ENCODE measurements around the gene VEGFB.

The VEGFB gene

DNA sequence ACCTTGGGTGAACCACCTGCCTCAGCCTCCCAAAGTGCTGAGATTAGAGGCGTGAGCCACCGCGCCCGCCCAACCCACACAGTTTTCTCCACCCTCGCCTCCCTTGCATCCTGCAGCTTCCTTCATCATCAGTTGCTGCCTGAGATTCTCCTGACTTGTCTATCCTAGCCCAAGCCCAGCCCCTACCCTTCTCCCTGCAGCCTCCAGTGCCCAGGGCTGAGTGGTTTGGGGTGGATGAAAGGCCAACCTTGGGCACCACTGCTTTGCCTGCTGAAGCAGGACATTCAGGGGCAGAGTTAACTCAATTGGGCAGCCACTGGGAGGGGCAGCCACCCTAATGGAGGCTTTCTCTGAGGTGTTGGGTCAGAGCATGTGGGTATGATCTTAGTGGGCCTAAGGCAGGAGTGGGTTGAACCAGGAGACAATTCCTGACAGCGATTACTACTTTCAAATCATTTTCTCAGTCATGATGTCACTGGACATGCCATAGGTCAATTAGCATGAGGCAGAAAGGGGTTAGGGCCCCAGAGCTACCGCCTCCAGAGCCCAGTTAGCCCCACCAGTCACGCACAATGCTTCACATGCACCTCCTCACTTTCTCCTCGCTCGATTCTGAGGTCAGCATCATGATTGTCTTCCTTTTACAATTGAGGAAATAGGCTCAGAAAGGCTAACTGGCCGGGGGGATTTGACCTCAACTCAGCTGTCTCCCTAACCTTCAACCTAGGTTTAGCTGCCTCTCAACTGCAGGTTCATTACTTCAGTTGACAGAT, 5.5 kb downstream of the VEGFB start:
- Histone ChIP-seq H3K4me3 (ENCODE audit: low read length) (peak overlapping the region; percentile 94), H3K27me3 (ENCODE audit: low read depth, low read length) (no peaks in the 10 kb centered on the region), H3K9ac (ENCODE audit: low read length) (peak overlapping the region; percentile 94), H2AFZ (ENCODE audit: low read depth, low read length) (no peak overlapping the region), H3K36me3 (replicated peaks; ENCODE audit: low read depth, low read length) (peaks cover 50% of the 10 kb centered on the region), H3K27ac (ENCODE audit: low read length) (peak overlapping the region; percentile 89), H4K20me1 (ENCODE audit: insufficient read depth, low read length) (peaks cover 12% of the 10 kb centered on the region; the same call in 1 of the 2 replicates), H3K9me3 (ENCODE audit: insufficient read depth, low read length) (no peaks in the 10 kb centered on the region), H3K4me1 (ENCODE audit: low read length) (peaks cover 61% of the 10 kb centered on the region), H3K79me2 (ENCODE audit: low read length) (peaks cover 49% of the 10 kb centered on the region), H3K4me2 (ENCODE audit: low read length) (peak overlapping the region; percentile 99)
- TF ChIP-seq EZH2phosphoT487 (IDR thresholded peaks at IDR 0.05; ENCODE audit: low read depth) = no peak

DNA sequence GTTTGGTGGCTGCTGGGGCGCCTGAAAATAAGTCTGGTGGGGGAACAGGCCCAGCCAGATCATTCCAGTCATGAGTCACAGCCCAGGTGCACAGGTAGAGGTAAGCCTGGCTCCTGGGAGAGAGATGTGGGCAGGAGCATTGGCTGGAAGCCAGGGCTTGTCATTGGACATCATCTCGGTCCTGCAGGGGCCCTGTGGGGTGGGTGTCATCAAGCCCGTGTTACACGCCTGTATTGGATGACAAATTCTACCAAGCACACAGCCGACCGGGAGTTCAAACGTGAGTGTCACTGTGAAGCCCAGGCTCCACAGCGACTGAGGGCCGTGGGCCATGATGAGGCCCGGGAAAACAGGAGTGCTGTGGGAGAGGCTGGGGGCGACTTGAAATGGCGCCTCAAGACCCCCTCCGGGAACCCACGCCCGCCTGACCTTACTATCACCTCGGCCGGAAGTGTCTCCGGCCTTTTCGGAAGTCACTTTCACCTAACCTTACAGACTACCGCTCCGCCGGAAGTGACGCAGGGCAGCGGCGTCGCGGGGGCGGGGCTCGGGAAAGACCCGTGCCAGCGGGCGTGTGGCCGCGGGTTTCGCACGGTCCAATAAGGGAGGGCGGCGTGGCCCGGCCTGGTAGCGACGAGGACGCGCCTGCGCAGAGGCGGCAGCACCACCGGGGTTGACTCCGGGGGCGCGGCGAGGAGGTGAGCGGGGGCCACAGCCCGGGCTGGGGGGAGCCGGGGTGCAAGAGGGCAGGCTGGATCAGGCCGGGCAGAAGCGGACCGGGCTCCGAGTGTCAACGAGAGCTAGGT, 6.3 kb downstream of the VEGFB start, which contains the start of gene FKBP2:
FKBP2 (plus strand) TSS at position 661 of the 806 bp plus-strand sequence. CDS start 1,293 bp downstream, outside the sequence.
- TF ChIP-seq, protein P1, sequence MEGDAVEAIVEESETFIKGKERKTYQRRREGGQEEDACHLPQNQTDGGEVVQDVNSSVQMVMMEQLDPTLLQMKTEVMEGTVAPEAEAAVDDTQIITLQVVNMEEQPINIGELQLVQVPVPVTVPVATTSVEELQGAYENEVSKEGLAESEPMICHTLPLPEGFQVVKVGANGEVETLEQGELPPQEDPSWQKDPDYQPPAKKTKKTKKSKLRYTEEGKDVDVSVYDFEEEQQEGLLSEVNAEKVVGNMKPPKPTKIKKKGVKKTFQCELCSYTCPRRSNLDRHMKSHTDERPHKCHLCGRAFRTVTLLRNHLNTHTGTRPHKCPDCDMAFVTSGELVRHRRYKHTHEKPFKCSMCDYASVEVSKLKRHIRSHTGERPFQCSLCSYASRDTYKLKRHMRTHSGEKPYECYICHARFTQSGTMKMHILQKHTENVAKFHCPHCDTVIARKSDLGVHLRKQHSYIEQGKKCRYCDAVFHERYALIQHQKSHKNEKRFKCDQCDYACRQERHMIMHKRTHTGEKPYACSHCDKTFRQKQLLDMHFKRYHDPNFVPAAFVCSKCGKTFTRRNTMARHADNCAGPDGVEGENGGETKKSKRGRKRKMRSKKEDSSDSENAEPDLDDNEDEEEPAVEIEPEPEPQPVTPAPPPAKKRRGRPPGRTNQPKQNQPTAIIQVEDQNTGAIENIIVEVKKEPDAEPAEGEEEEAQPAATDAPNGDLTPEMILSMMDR (IDR thresholded peaks at IDR 0.05; ENCODE audit: low read depth, low read length) = no peak
- TF ChIP-seq EZH2phosphoT487 (IDR thresholded peaks at IDR 0.05; ENCODE audit: low read depth) = no peak
- Histone ChIP-seq H3K4me2 (ENCODE audit: low read length) (peak within 1 kb of the TSS; percentile 99), H3K4me3 (ENCODE audit: low read length) (peak within 1 kb of the TSS; percentile 94), H3K9ac (ENCODE audit: low read length) (peak within 1 kb of the TSS; percentile 94), H3K4me1 (ENCODE audit: low read length) (peaks cover 61% of the 10 kb centered on the region), H2AFZ (ENCODE audit: low read depth, low read length) (0 out of 2 replicates have a peak within 1 kb of the TSS, but pooled peaks have one; percentile 35), H3K27ac (ENCODE audit: low read length) (peak within 1 kb of the TSS; percentile 89), H3K79me2 (ENCODE audit: low read length) (peaks cover 50% of the 10 kb centered on the region), H3K9me3 (ENCODE audit: insufficient read depth, low read length) (no peaks in the 10 kb centered on the region), H4K20me1 (ENCODE audit: insufficient read depth, low read length) (peaks cover 6% of the 10 kb centered on the region; the same call in 1 of the 2 replicates), H3K36me3 (replicated peaks; ENCODE audit: low read depth, low read length) (peaks cover 47% of the 10 kb centered on the region), H3K27me3 (ENCODE audit: low read depth, low read length) (no peaks in the 10 kb centered on the region)

DNA sequence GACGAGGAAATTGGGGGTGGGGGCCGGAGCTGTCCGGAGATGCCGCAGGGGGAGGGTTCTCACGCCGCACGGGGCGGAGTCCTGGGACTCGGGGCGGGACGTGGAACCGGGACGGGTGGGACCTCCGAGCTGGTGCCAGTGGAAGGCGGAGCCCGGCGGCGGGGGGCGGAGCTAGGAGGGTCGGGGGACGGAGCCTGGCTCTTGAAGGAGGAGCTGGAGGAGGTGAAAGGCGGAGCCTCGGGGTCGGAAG, 6.8 kb downstream of the VEGFB start:
- 0 out of 2 replicates have a peak, but pooled peaks cover 3% of the 10 kb centered on the region for H4K20me1 ChIP-seq (ENCODE audit: insufficient read depth, low read length)
- peak overlapping the region; percentile 89 for H3K27ac ChIP-seq (ENCODE audit: low read length)
- peak overlapping the region; percentile 99 for H3K4me2 ChIP-seq (ENCODE audit: low read length)
- peak overlapping the region; percentile 94 for H3K4me3 ChIP-seq (ENCODE audit: low read length)
- no peaks in the 10 kb centered on the region for H3K9me3 ChIP-seq (ENCODE audit: insufficient read depth, low read length)
- H3K27me3 ChIP-seq (ENCODE audit: low read depth, low read length) = no peaks in the 10 kb centered on the region
- TF ChIP-seq, protein P1 (IDR thresholded peaks at IDR 0.05; ENCODE audit: low read depth, low read length) = no peak
- TF ChIP-seq EZH2phosphoT487 (IDR thresholded peaks at IDR 0.05; ENCODE audit: low read depth) = no peak
- 0 out of 2 replicates have a peak overlapping the region, but pooled peaks have one; percentile 35 for H2AFZ ChIP-seq (ENCODE audit: low read depth, low read length)
- peaks cover 56% of the 10 kb centered on the region for H3K4me1 ChIP-seq (ENCODE audit: low read length)
- H3K79me2 ChIP-seq (ENCODE audit: low read length) = peaks cover 50% of the 10 kb centered on the region
- H3K9ac ChIP-seq (ENCODE audit: low read length) = peak overlapping the region; percentile 94
- H3K36me3 ChIP-seq (replicated peaks; ENCODE audit: low read depth, low read length) = peaks cover 42% of the 10 kb centered on the region

DNA sequence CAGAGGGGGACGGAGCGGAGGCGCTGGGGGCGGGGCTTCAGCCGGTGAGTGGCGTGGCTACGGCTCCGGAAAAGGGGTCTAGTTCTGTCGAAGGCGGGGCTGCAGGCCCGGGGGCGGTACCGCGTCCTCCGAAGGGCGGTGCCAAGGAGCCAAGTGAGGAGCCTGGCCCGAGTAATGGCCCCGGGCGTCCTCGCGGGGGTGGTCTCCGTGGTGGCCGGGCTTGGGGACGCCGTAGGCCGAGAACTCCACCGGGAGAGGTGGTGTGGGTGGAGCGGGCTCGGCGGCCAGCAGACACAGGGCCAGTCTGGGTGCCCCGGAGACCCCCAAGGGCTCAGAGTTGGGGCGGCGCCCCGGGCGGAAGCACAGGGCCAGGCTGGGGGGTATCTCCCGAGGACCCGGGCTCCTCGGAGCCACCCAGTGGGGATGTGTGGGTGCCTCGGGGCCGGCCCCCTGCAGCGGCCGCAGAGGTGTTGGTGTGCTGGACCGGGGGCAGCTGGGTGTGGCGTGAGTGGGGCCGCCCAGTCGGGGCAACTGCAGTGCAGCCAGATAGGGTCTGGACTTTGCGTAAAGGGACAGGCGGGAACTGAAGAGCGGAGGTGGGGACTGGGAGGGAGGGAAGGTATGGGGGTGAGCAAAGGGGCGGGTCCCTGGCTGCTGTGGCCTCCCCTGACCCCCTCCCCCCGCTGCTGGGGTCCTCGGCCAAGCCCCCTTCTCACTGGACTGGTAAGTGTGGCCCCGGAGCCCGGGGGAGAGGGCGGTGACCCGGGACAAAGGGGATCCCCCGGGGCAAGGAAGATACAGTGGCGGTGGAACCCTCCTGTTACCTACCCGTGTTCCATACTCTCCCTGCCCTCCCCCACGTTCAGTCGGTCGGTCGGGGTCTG, 7.3 kb downstream of the VEGFB start:
- H3K4me3 ChIP-seq (ENCODE audit: low read length) = peak overlapping the region; percentile 84
- peaks cover 55% of the 10 kb centered on the region for H3K79me2 ChIP-seq (ENCODE audit: low read length)
- H4K20me1 ChIP-seq (ENCODE audit: insufficient read depth, low read length) = 0 out of 2 replicates have a peak, but pooled peaks cover 3% of the 10 kb centered on the region
- H3K9me3 ChIP-seq (ENCODE audit: insufficient read depth, low read length) = no peaks in the 10 kb centered on the region
- no peaks in the 10 kb centered on the region for H3K27me3 ChIP-seq (ENCODE audit: low read depth, low read length)
- H3K4me1 ChIP-seq (ENCODE audit: low read length) = peaks cover 56% of the 10 kb centered on the region
- peak overlapping the region; percentile 89 for H3K4me2 ChIP-seq (ENCODE audit: low read length)
- peak overlapping the region; percentile 73 for H3K27ac ChIP-seq (ENCODE audit: low read length)
- no peak for TF ChIP-seq EZH2phosphoT487 (IDR thresholded peaks at IDR 0.05; ENCODE audit: low read depth)
- TF ChIP-seq, protein P1 (IDR thresholded peaks at IDR 0.05; ENCODE audit: low read depth, low read length) = no peak
- no peak overlapping the region for H2AFZ ChIP-seq (ENCODE audit: low read depth, low read length)
- H3K36me3 ChIP-seq (replicated peaks; ENCODE audit: low read depth, low read length) = peaks cover 41% of the 10 kb centered on the region
- peak overlapping the region; percentile 88 for H3K9ac ChIP-seq (ENCODE audit: low read length)
